H1 (cell line): ENCODE data around the gene AGFG1.

Experiments used
- CREB1 ChIP-seq: IDR thresholded peaks from 2 replicates; pipeline ENCODE4 v1.6.1; 2012; ENCODE audit warnings: inconsistent platforms
- CTCF ChIP-seq, 3 experiments: IDR thresholded peaks; 1 replicate in 2 of 3; 2 replicates in 1 of 3; pipeline versions ENCODE4 v1.5.1 to v1.6.1; 2011; ENCODE audit warnings: low read length in 3 of 3, mild to moderate bottlenecking in 3 of 3, inconsistent platforms in 2 of 3, low read depth in 1 of 3, moderate library complexity in 1 of 3; ENCODE audit not compliant: insufficient read depth in 1 of 3; ENCODE audit errors: control extremely low read depth in 1 of 3
- EP300 ChIP-seq, 2 experiments: IDR thresholded peaks; 1 replicate in 1 of 2; 2 replicates in 1 of 2; pipeline ENCODE4 v1.6.1; 2011 to 2012; ENCODE audit warnings: low read depth in 2 of 2, low read length in 2 of 2, mild to moderate bottlenecking in 2 of 2, borderline replicate concordance in 1 of 2, inconsistent platforms in 1 of 2, moderate library complexity in 1 of 2
- EZH2 ChIP-seq: fragments of 200-600 bp; sonication (generic); IDR thresholded peaks from 2 replicates; pipeline ENCODE4 v1.7.1; 2012; ENCODE audit warnings: low read depth, mild to moderate bottlenecking, moderate library complexity, low read length, inconsistent platforms; ENCODE audit not compliant: severe bottlenecking
- POLR2A ChIP-seq, 2 experiments: IDR thresholded peaks; 1 replicate in 1 of 2; 2 replicates in 1 of 2; pipeline ENCODE4 v1.6.1; 2011; ENCODE audit warnings: low read depth in 2 of 2, low read length in 2 of 2, mild to moderate bottlenecking in 2 of 2; ENCODE audit errors: control extremely low read depth in 1 of 2
- RFX5 ChIP-seq: IDR thresholded peaks from 2 replicates; pipeline ENCODE4 v1.6.1; 2011; ENCODE audit warnings: low read depth, low read length, improper control_type of control experiment, borderline replicate concordance
- SIX5 ChIP-seq: IDR thresholded peaks from 2 replicates; pipeline ENCODE4 v1.6.1; 2011; ENCODE audit warnings: mild to moderate bottlenecking, low read depth, low read length
- SP2 ChIP-seq: IDR thresholded peaks from 2 replicates; pipeline ENCODE4 v1.6.1; 2012; ENCODE audit warnings: mild to moderate bottlenecking, low read length, inconsistent platforms
- TAF1 ChIP-seq: IDR thresholded peaks from 2 replicates; pipeline ENCODE4 v1.6.1; 2011; ENCODE audit warnings: mild to moderate bottlenecking, low read depth, low read length
- TF ChIP-seq, protein P1 (sequence below): IDR thresholded peaks from 2 replicates; pipeline ENCODE4 v1.6.1; 2012; ENCODE audit warnings: inconsistent platforms

DNA sequence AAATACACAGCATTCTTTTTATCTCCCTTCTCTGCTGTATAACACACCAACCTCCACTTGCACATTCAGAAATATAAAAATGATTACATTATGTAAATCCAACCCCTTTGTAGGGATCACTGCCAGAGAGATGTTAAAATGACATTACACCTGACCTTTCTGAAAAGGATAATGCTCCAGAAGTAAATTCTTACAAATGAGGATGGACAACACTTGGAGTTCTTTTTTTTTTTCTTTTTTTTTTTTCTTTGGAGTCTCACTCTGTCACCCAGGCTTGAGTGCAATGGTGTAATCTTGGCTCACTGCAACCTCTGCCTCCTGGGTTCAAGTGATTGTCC, 20.3 kb upstream of the AGFG1 start:
- TF ChIP-seq EZH2 (no peak), CTCF (IDR thresholded peaks at IDR 0.05; ENCODE audit: control extremely low read depth in 1 of 3, insufficient read depth in 1 of 3, low read depth in 1 of 3, low read length in 3 of 3) (no peak), EP300 (IDR thresholded peaks at IDR 0.05; ENCODE audit: borderline replicate concordance in 1 of 2, low read depth in 2 of 2, low read length in 2 of 2) (no peak), SIX5 (no peak), RFX5 (no peak), CREB1 (no peak), TAF1 (no peak), POLR2A (IDR thresholded peaks at IDR 0.05; ENCODE audit: control extremely low read depth in 1 of 2, low read depth in 2 of 2, low read length in 2 of 2) (no peak), SP2 (no peak)
- TF ChIP-seq, protein P1, sequence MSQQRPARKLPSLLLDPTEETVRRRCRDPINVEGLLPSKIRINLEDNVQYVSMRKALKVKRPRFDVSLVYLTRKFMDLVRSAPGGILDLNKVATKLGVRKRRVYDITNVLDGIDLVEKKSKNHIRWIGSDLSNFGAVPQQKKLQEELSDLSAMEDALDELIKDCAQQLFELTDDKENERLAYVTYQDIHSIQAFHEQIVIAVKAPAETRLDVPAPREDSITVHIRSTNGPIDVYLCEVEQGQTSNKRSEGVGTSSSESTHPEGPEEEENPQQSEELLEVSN, result no peak
